K562 treated with DMSO at 1 percent for 48 hours (cell line): ENCODE measurements around the gene UGT3A1. TPM values are rescaled to one million over a fixed set of nuclear protein-coding genes. Genes with fewer than 3 reads are reported as not detected.

Source experiments
- total RNA-seq: library from RNA; unstranded; fragments of 300-600 nt; gene quantifications from 2 replicates; pipeline ENCODE4 v1.2.3, GENCODE V29; 2022; ENCODE audit warnings: low replicate concordance; ENCODE audit errors: extremely low read depth

The UGT3A1 gene
- not detected in 2 replicates for total RNA-seq

GRCh38 chr5:35990941-35991611, at the start of gene UGT3A1:
Gene UGT3A1 (minus strand): TSS chr5:35991390. CDS start chr5:35991240, 150 bp downstream.

GRCh38 chr5:35938568-35939227, 52.5 kb downstream of the UGT3A1 start, which contains the start of gene CAPSL:
Gene CAPSL (minus strand): TSS chr5:35938622. CDS start chr5:35921120, 17,502 bp downstream.

Other genes starting within 250 kb of the UGT3A1 start
- gene IL7R, start 134.5 kb downstream of the UGT3A1 start, total RNA-seq = not detected in 2 replicates
- gene CAPSL, start 52.8 kb downstream of the UGT3A1 start, total RNA-seq = not detected in 2 replicates
- gene UGT3A2, start 75.5 kb upstream of the UGT3A1 start, total RNA-seq = not detected in 2 replicates
- gene LMBRD2, start 160.5 kb upstream of the UGT3A1 start, total RNA-seq = not detected in 2 replicates
- not detected in 2 replicates for gene SKP2, start 160.7 kb upstream of the UGT3A1 start, total RNA-seq